Esophagus muscularis mucosa (tissue), 4 donors: Measurements from ENCODE around the gene B3GALT6. TPM values are rescaled to one million over a fixed set of nuclear protein-coding genes. Genes with fewer than 3 reads are reported as not detected.

Experiments
- DNase-seq: peaks from one replicate; pipeline ENCODE4 v3.0.0-alpha.2; 2017; ENCODE audit errors: extremely low spot score
- H3K27ac ChIP-seq, 4 donors: fragments of 200-600 bp; sonication (generic); replicated peaks in 1 of 4; 1 replicate in 3 of 4; 2 replicates in 1 of 4; pipeline ENCODE4 v1.5.1; 2016 to 2019; ENCODE audit warnings: mild to moderate bottlenecking in 1 of 4
- H3K27me3 ChIP-seq, 4 donors: fragments of 200-600 bp; sonication (generic); one replicate each; pipeline versions ENCODE4 v1.5.1 to v1.6.0; 2016 to 2019
- H3K36me3 ChIP-seq, 4 donors: fragments of 200-600 bp; sonication (generic); one replicate each; pipeline ENCODE4 v1.5.1; 2016 to 2019
- H3K4me1 ChIP-seq, 4 donors: fragments of 200-600 bp; sonication (generic); one replicate each; pipeline ENCODE4 v1.5.1; 2016 to 2019
- H3K4me3 ChIP-seq, 4 donors: fragments of 200-600 bp; sonication (generic); 1 replicate in 2 of 4; 2 replicates in 2 of 4; pipeline ENCODE4 v1.5.1; 2016 to 2019; ENCODE audit warnings: mild to moderate bottlenecking in 4 of 4, moderate library complexity in 1 of 4
- H3K9me3 ChIP-seq, 4 donors: fragments of 200-600 bp; sonication (generic); 1 replicate in 3 of 4; 2 replicates in 1 of 4; pipeline ENCODE4 v1.5.1; 2016 to 2019
- CTCF ChIP-seq, 3 experiments: fragments of 200-600 bp in 2 of 3; fragments of 450-650 bp in 1 of 3; sonication (generic) in 2 of 3; IDR thresholded peaks; one replicate each; pipeline ENCODE4 v1.5.1; 2017 to 2019; ENCODE audit warnings: antibody characterized with exemption in 3 of 3, mild to moderate bottlenecking in 2 of 3, moderate library complexity in 1 of 3
- EP300 ChIP-seq: sonication (generic); formaldehyde crosslinking; IDR thresholded peaks from one replicate; pipeline ENCODE4 v1.6.1; 2017; ENCODE audit warnings: antibody characterized with exemption
- POLR2A ChIP-seq: fragments of 450-650 bp; IDR thresholded peaks from one replicate; pipeline ENCODE4 v1.6.1; 2017; ENCODE audit warnings: antibody characterized with exemption, moderate library complexity, mild to moderate bottlenecking, low read depth
- POLR2AphosphoS5 ChIP-seq, 2 donors: sonication (generic); formaldehyde crosslinking; IDR thresholded peaks; one replicate each; pipeline ENCODE4 v1.6.1; 2017; ENCODE audit warnings: antibody characterized with exemption in 2 of 2
- WGBS: methylation state at CpG from one replicate; pipeline ENCODE4 v1.1.5; 2018; 5-methylcytosine and 5-hydroxymethylcytosine counted together
- intact Hi-C: fragments of 100-400 bp; cut with DNase I; formaldehyde crosslinking; loops from one replicate; pipeline ENCODE4 v1.15.1; 2023
- total RNA-seq, 4 donors: library from RNA; depleted of rRNA; stranded (reverse); fragments of >200 nt; gene quantifications; one replicate each; pipeline versions ENCODE4 v1.1.0 to v1.2.1, GENCODE V29; 2016

Gene B3GALT6
- total RNA-seq, 4 donors from 2014 or later: 10.4 to 24.6 (median 21.0) TPM

GRCh38 chr1:1281533-1282321, 49.7 kb downstream of the B3GALT6 start:
- H3K4me1 ChIP-seq: peaks cover 0 to 6% (median 0%) of the 10 kb centered on the region in 4 donors
- H3K9me3 ChIP-seq: no peaks in the 10 kb centered on the region
- H3K4me3 ChIP-seq: no peak overlapping the region
- no peak for TF ChIP-seq POLR2A
- no peak for TF ChIP-seq EP300
- no peak for TF ChIP-seq POLR2AphosphoS5 (IDR thresholded peaks at IDR 0.05)
- no peak for TF ChIP-seq CTCF (IDR thresholded peaks at IDR 0.05)
- intact Hi-C loops: no loop called here
- WGBS: 66% methylated on average over 7 of the region's 26 CpGs
- H3K27ac ChIP-seq: no peak overlapping the region
- H3K27me3 ChIP-seq: peaks cover 0 to 25% (median 1%) of the 10 kb centered on the region in 4 donors
- no peaks in the 10 kb centered on the region for H3K36me3 ChIP-seq
- no peak for DNase-seq

DNA sequence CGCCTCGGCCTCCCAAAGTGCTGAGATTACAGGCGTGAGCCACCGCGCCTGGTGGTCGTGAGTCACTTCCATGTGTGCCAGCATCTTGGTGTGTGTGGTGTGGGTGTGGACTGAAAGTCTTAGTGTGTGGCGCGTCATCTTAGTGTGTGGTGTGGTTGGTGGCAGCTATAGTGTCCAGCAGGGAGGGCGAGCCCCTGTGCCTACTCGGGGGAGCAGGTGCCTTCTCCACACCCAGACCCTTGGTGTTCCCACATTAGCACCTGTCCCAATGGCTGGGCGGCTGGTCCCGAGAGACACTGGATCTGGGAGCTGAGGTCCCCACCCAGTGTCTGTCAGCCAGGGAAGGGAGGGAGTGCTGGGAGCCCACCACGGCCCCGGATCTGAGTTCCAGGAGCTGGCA, 51.0 kb downstream of the B3GALT6 start:
- no peaks in the 10 kb centered on the region for H3K36me3 ChIP-seq
- TF ChIP-seq POLR2A (no peak), POLR2AphosphoS5 (IDR thresholded peaks at IDR 0.05) (no peak), CTCF (IDR thresholded peaks at IDR 0.05) (no peak), EP300 (no peak)
- H3K27me3 ChIP-seq: peaks cover 0 to 38% (median 1%) of the 10 kb centered on the region in 4 donors
- intact Hi-C loops: no loop called here
- DNase-seq: no peak
- WGBS: 78% methylated on average over 14 of the region's 14 CpGs
- H3K4me1 ChIP-seq: peaks cover 0 to 6% (median 0%) of the 10 kb centered on the region in 4 donors
- no peak overlapping the region for H3K4me3 ChIP-seq
- H3K9me3 ChIP-seq: no peaks in the 10 kb centered on the region
- no peak overlapping the region for H3K27ac ChIP-seq

GRCh38 chr1:1283821-1284220, 51.8 kb downstream of the B3GALT6 start:
- Histone ChIP-seq H3K27ac (no peak overlapping the region), H3K36me3 (no peaks in the 10 kb centered on the region), H3K9me3 (no peaks in the 10 kb centered on the region), H3K4me1 (peaks cover 0 to 6% (median 0%) of the 10 kb centered on the region in 4 donors), H3K27me3 (peaks cover 0 to 38% (median 1%) of the 10 kb centered on the region in 4 donors), H3K4me3 (no peak overlapping the region)
- intact Hi-C loops: no loop called here
- DNase-seq: no peak
- TF ChIP-seq POLR2A (no peak), POLR2AphosphoS5 (IDR thresholded peaks at IDR 0.05) (no peak), EP300 (no peak), CTCF (IDR thresholded peaks at IDR 0.05) (no peak)
- WGBS: 8% methylated on average over 2 of the region's 9 CpGs

Other genes with a start within 250 kb of the B3GALT6 start
- 10 to 100 TPM; 37.8 to 90.4 (median 65.0) TPM for gene HES4, start 232.1 kb upstream of the B3GALT6 start, total RNA-seq
- gene ISG15, start 218.7 kb upstream of the B3GALT6 start, total RNA-seq: 10 to 100 TPM; 39.4 to 74.9 (median 41.1) TPM
- 10 to 100 TPM; 17.0 to 31.6 (median 22.6) TPM for gene AGRN, start 212.1 kb upstream of the B3GALT6 start, total RNA-seq
- not detected for gene RNF223, start 157.9 kb upstream of the B3GALT6 start, total RNA-seq
- gene C1orf159, start 116.1 kb upstream of the B3GALT6 start, total RNA-seq: 10 to 100 TPM in 1 of 4 donors, 1 to 10 TPM in 3; 4.2 to 11.9 (median 8.5) TPM
- under 1 TPM in 1 of 4 donors, not detected in 3; 0.17 TPM for gene TTLL10, start 58.4 kb upstream of the B3GALT6 start, total RNA-seq
- gene TNFRSF18, start 25.6 kb upstream of the B3GALT6 start, total RNA-seq: under 1 TPM in 2 of 4 donors, not detected in 2; 0.29 to 0.66 TPM
- 1 to 10 TPM in 2 of 4 donors, under 1 TPM in 2; 0.50 to 2.1 (median 0.93) TPM for gene TNFRSF4, start 18.1 kb upstream of the B3GALT6 start, total RNA-seq
- gene SDF4, start 236 bp upstream of the B3GALT6 start, total RNA-seq: 100 to 1,000 TPM in 3 of 4 donors, 10 to 100 TPM in 1; 88.5 to 125 (median 107) TPM
- under 1 TPM in 2 of 4 donors, not detected in 2; 0.33 to 0.52 TPM for gene C1QTNF12, start 14.5 kb downstream of the B3GALT6 start, total RNA-seq
- gene UBE2J2, start 41.6 kb downstream of the B3GALT6 start, total RNA-seq: 10 to 100 TPM; 34.9 to 61.4 (median 49.5) TPM
- 1 to 10 TPM in 3 of 4 donors, under 1 TPM in 1; 0.83 to 4.1 (median 1.9) TPM for gene SCNN1D, start 48.2 kb downstream of the B3GALT6 start, total RNA-seq
- 10 to 100 TPM; 34.8 to 63.2 (median 47.4) TPM for gene ACAP3, start 75.7 kb downstream of the B3GALT6 start, total RNA-seq
- gene PUSL1, start 76.4 kb downstream of the B3GALT6 start, total RNA-seq: 10 to 100 TPM; 10.3 to 24.7 (median 21.7) TPM
- 100 to 1,000 TPM in 1 of 4 donors, 10 to 100 TPM in 3; 75.9 to 121 (median 87.8) TPM for gene INTS11, start 92.4 kb downstream of the B3GALT6 start, total RNA-seq
- 10 to 100 TPM; 15.4 to 44.9 (median 31.5) TPM for gene CPTP, start 92.6 kb downstream of the B3GALT6 start, total RNA-seq
- under 1 TPM in 2 of 4 donors, not detected in 2; 0.17 to 0.32 TPM for gene TAS1R3, start 99.0 kb downstream of the B3GALT6 start, total RNA-seq
- 100 to 1,000 TPM in 2 of 4 donors, 10 to 100 TPM in 2; 66.9 to 141 (median 114) TPM for gene DVL1, start 117.2 kb downstream of the B3GALT6 start, total RNA-seq
- gene MXRA8, start 126.3 kb downstream of the B3GALT6 start, total RNA-seq: 100 to 1,000 TPM in 2 of 4 donors, 10 to 100 TPM in 2; 68.5 to 129 (median 87.2) TPM
- gene AURKAIP1, start 143.0 kb downstream of the B3GALT6 start, total RNA-seq: 100 to 1,000 TPM in 3 of 4 donors, 10 to 100 TPM in 1; 98.4 to 152 (median 117) TPM
- gene CCNL2, start 167.1 kb downstream of the B3GALT6 start, total RNA-seq: 100 to 1,000 TPM in 2 of 4 donors, 10 to 100 TPM in 2; 73.4 to 136 (median 108) TPM
- gene MRPL20, start 175.1 kb downstream of the B3GALT6 start, total RNA-seq: 100 to 1,000 TPM; 144 to 175 (median 155) TPM
- 10 to 100 TPM in 2 of 4 donors, 1 to 10 TPM in 2; 8.1 to 19.2 (median 9.8) TPM for gene ANKRD65, start 189.0 kb downstream of the B3GALT6 start, total RNA-seq
- gene VWA1, start 203.5 kb downstream of the B3GALT6 start, total RNA-seq: 100 to 1,000 TPM in 2 of 4 donors, 10 to 100 TPM in 2; 99.7 to 168 (median 116) TPM
- 1 to 10 TPM in 1 of 4 donors, under 1 TPM in 3; 0.32 to 2.4 (median 0.58) TPM for gene ATAD3C, start 217.5 kb downstream of the B3GALT6 start, total RNA-seq
- gene ATAD3B, start 239.5 kb downstream of the B3GALT6 start, total RNA-seq: 10 to 100 TPM in 2 of 4 donors, 1 to 10 TPM in 2; 9.7 to 14.9 (median 10.0) TPM